HepG2 (cell line): ENCODE data around the gene INAFM1. TPM values are rescaled to one million over a fixed set of nuclear protein-coding genes. Genes with fewer than 3 reads are reported as not detected.
A peak's percentile ranks its signal among the peaks of the same experiment; 100 is the strongest.

Source experiments
- DNMT1 ChIP-seq: sonication (generic); formaldehyde crosslinking; IDR thresholded peaks from 2 replicates; pipeline ENCODE4 v1.5.1; 2020; ENCODE audit warnings: mild to moderate bottlenecking, missing genetic modification reagents
- GFI1 ChIP-seq: sonication (generic); formaldehyde crosslinking; IDR thresholded peaks from 2 replicates; pipeline ENCODE4 v1.5.0; 2020; ENCODE audit warnings: missing genetic modification reagents, mild to moderate bottlenecking, borderline replicate concordance
- HDAC2 ChIP-seq: sonication (generic); formaldehyde crosslinking; IDR thresholded peaks from 2 replicates; pipeline ENCODE4 v1.4.0; 2020; ENCODE audit warnings: missing genetic modification reagents
- IRF2 ChIP-seq: IDR thresholded peaks from 2 replicates; pipeline ENCODE4 v1.6.1; 2018; ENCODE audit warnings: missing genetic modification reagents, missing compliant biosample characterization
- KLF16 ChIP-seq, 2 experiments: sonication (generic) in 1 of 2; formaldehyde crosslinking in 1 of 2; IDR thresholded peaks; 2 replicates each; pipeline versions ENCODE4 v1.6.1 to v1.8.0; 2016 to 2023; ENCODE audit warnings: missing genetic modification reagents in 2 of 2, missing compliant biosample characterization in 1 of 2
- MXD4 ChIP-seq: IDR thresholded peaks from 2 replicates; pipeline ENCODE4 v1.6.1; 2016; ENCODE audit warnings: mild to moderate bottlenecking, missing biosample characterization, missing genetic modification reagents
- NFYC ChIP-seq: IDR thresholded peaks from 2 replicates; pipeline ENCODE4 v1.6.1; 2016; ENCODE audit warnings: missing genetic modification reagents, missing compliant biosample characterization
- NR2F6 ChIP-seq, 2 experiments: IDR thresholded peaks; 2 replicates each; pipeline ENCODE4 v1.6.1; 2016; ENCODE audit warnings: antibody characterized with exemption in 1 of 2, mild to moderate bottlenecking in 1 of 2
- PAWR ChIP-seq: sonication (generic); formaldehyde crosslinking; IDR thresholded peaks from 2 replicates; pipeline ENCODE4 v1.4.0; 2020; ENCODE audit warnings: missing genetic modification reagents, mild to moderate bottlenecking, borderline replicate concordance
- RBM39 ChIP-seq: fragments of 200-400 bp; formaldehyde crosslinking; IDR thresholded peaks from one replicate; pipeline ENCODE4 v1.6.1; 2018; ENCODE audit warnings: antibody characterized with exemption, mild to moderate bottlenecking, low read depth, low read length; ENCODE audit not compliant: poor library complexity, severe bottlenecking
- SMYD3 ChIP-seq: sonication (generic); formaldehyde crosslinking; IDR thresholded peaks from 2 replicates; pipeline ENCODE4 v1.8.1; 2023; ENCODE audit warnings: mild to moderate bottlenecking, missing genetic modification reagents
- SRSF4 ChIP-seq: fragments of 200-400 bp; formaldehyde crosslinking; IDR thresholded peaks from one replicate; pipeline ENCODE4 v1.6.1; 2018; ENCODE audit warnings: mild to moderate bottlenecking, low read depth, low read length, moderate library complexity; ENCODE audit not compliant: poor library complexity, severe bottlenecking
- ZBTB26 ChIP-seq: IDR thresholded peaks from 2 replicates; pipeline ENCODE4 v1.6.1; 2016; ENCODE audit warnings: missing compliant biosample characterization, missing genetic modification reagents, borderline replicate concordance
- ZBTB44 ChIP-seq: sonication (generic); formaldehyde crosslinking; IDR thresholded peaks from 2 replicates; pipeline ENCODE4 v1.4.0; 2020; ENCODE audit warnings: missing genetic modification reagents
- ZNF224 ChIP-seq: sonication (generic); formaldehyde crosslinking; IDR thresholded peaks from 2 replicates; pipeline ENCODE4 v1.5.0; 2020; ENCODE audit warnings: mild to moderate bottlenecking, missing genetic modification reagents
- ZNF264 ChIP-seq: sonication (generic); formaldehyde crosslinking; IDR thresholded peaks from 2 replicates; pipeline ENCODE4 v1.4.0; 2020; ENCODE audit warnings: missing genetic modification reagents
- ZNF619 ChIP-seq: sonication (generic); formaldehyde crosslinking; IDR thresholded peaks from 2 replicates; pipeline ENCODE4 v1.4.0; 2020; ENCODE audit warnings: mild to moderate bottlenecking, missing genetic modification reagents
- ZNF670 ChIP-seq: sonication (generic); formaldehyde crosslinking; IDR thresholded peaks from 2 replicates; pipeline ENCODE4 v1.8.0; 2022; ENCODE audit warnings: mild to moderate bottlenecking, missing genetic modification reagents, borderline replicate concordance
- ZNF775 ChIP-seq: sonication (generic); formaldehyde crosslinking; IDR thresholded peaks from 2 replicates; pipeline ENCODE4 v1.4.0; 2020; ENCODE audit warnings: missing genetic modification reagents, mild to moderate bottlenecking, moderate library complexity, borderline replicate concordance
- polyA plus RNA-seq, 8 experiments: library from polyadenylated mRNA; depleted of rRNA in 3 of 8; stranded (reverse) in 7 of 8; unstranded in 1 of 8; fragments of >200 nt; fragmentation: Illumina TruSeq in 4 of 8; extraction: Trizol in 4 of 8; gene quantifications; 2 replicates each; pipeline versions ENCODE4 v1.2.1 to v1.2.3, GENCODE V29; 2011 to 2016; ENCODE audit warnings: low read depth in 4 of 8, missing spikeins in 1 of 8, mixed read lengths in 1 of 8; ENCODE audit not compliant: insufficient read depth in 1 of 8
- total RNA-seq, 5 experiments: library from RNA; depleted of rRNA; stranded (reverse); fragments of >200 nt; fragmentation: Illumina TruSeq; extraction: Trizol; gene quantifications; 2 replicates each; pipeline ENCODE4 v1.2.3, GENCODE V29; 2016; ENCODE audit warnings: low read depth in 1 of 5
- TF ChIP-seq, protein P1 (sequence below): sonication (generic); formaldehyde crosslinking; IDR thresholded peaks from 2 replicates; pipeline ENCODE4 v1.4.0; 2020; ENCODE audit warnings: missing genetic modification reagents
- TF ChIP-seq, protein P2 (sequence below): sonication (generic); formaldehyde crosslinking; IDR thresholded peaks from 2 replicates; pipeline ENCODE4 v1.4.0; 2020; ENCODE audit warnings: missing genetic modification reagents
- TF ChIP-seq, protein P3 (sequence below), 2 experiments: sonication (generic) in 1 of 2; formaldehyde crosslinking in 1 of 2; IDR thresholded peaks; 2 replicates each; pipeline versions ENCODE4 v1.5.1 to v1.6.1; 2011 to 2020; ENCODE audit warnings: borderline replicate concordance in 1 of 2, low read depth in 1 of 2, low read length in 1 of 2, mild to moderate bottlenecking in 1 of 2, missing genetic modification reagents in 1 of 2, moderate library complexity in 1 of 2

Gene INAFM1
- total and polyA plus RNA-seq, 2 of the 13 experiments (the other 11 are each of a cell fraction or from before 2014, with no cell fraction given): 0.88 to 1.9 TPM

- TF ChIP-seq, protein P1, sequence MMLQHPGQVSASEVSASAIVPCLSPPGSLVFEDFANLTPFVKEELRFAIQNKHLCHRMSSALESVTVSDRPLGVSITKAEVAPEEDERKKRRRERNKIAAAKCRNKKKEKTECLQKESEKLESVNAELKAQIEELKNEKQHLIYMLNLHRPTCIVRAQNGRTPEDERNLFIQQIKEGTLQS (CRISPR knock-in tag): peak; percentile 85
- no peak for TF ChIP-seq ZNF775 (CRISPR knock-in tag)
- no peak for TF ChIP-seq RBM39
- no peak for TF ChIP-seq ZBTB44 (CRISPR knock-in tag)
- TF ChIP-seq NR2F6 (IDR thresholded peaks at IDR 0.05): no peak
- TF ChIP-seq NR2F6 (CRISPR knock-in tag; IDR thresholded peaks at IDR 0.05): no peak
- no peak for TF ChIP-seq GFI1 (CRISPR knock-in tag)
- TF ChIP-seq, protein P2, sequence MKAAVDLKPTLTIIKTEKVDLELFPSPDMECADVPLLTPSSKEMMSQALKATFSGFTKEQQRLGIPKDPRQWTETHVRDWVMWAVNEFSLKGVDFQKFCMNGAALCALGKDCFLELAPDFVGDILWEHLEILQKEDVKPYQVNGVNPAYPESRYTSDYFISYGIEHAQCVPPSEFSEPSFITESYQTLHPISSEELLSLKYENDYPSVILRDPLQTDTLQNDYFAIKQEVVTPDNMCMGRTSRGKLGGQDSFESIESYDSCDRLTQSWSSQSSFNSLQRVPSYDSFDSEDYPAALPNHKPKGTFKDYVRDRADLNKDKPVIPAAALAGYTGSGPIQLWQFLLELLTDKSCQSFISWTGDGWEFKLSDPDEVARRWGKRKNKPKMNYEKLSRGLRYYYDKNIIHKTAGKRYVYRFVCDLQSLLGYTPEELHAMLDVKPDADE: no peak
- TF ChIP-seq ZBTB26 (CRISPR knock-in tag): peak; percentile 28; the same call in 1 of the 2 replicates
- TF ChIP-seq, protein P3, sequence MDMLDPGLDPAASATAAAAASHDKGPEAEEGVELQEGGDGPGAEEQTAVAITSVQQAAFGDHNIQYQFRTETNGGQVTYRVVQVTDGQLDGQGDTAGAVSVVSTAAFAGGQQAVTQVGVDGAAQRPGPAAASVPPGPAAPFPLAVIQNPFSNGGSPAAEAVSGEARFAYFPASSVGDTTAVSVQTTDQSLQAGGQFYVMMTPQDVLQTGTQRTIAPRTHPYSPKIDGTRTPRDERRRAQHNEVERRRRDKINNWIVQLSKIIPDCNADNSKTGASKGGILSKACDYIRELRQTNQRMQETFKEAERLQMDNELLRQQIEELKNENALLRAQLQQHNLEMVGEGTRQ (IDR thresholded peaks at IDR 0.05; ENCODE audit: low read depth, low read length): no peak
- TF ChIP-seq, protein P3 (CRISPR knock-in tag; IDR thresholded peaks at IDR 0.05; ENCODE audit: borderline replicate concordance): no peak
- no peak for TF ChIP-seq IRF2 (CRISPR knock-in tag)
- TF ChIP-seq ZNF264 (CRISPR knock-in tag): no peak
- TF ChIP-seq ZNF224: no peak
- TF ChIP-seq SRSF4: no peak
- no peak for TF ChIP-seq ZNF670 (CRISPR knock-in tag)
- TF ChIP-seq PAWR (CRISPR knock-in tag): no peak
- TF ChIP-seq NFYC (CRISPR knock-in tag): no peak
- no peak for TF ChIP-seq HDAC2 (CRISPR knock-in tag)
- TF ChIP-seq DNMT1 (CRISPR knock-in tag): no peak
- TF ChIP-seq SMYD3: no peak
- no peak for TF ChIP-seq ZNF619 (CRISPR knock-in tag)
- TF ChIP-seq MXD4 (CRISPR knock-in tag): no peak
- no peak for TF ChIP-seq KLF16 (CRISPR knock-in tag; IDR thresholded peaks at IDR 0.05)
These were observed 33.4 kb upstream of the INAFM1 start (continued) for GRCh38 chr19:47240996-47241918.
